ENCODE results near the gene PACSIN2. TPM values are rescaled to one million over a fixed set of nuclear protein-coding genes. Genes with fewer than 3 reads are reported as not detected.

Gene PACSIN2
- total and polyA plus RNA-seq, 10 of the 15 experiments (the other 5 are each of a cell fraction or from before 2014, with no cell fraction given), result 0.93 to 78.7 (median 46.8) TPM

- CTCF ChIA-PET, result no interaction called here
- H4K20me1 ChIP-seq (ENCODE audit: control insufficient read depth, insufficient read depth), result no peaks in the 10 kb centered on the region
- no peak overlapping the region for H3K4me2 ChIP-seq (ENCODE audit: control insufficient read depth, insufficient read depth)
- FAIRE-seq, result no peak
- POLR2A ChIA-PET, result interaction anchor here (1.0 kb wide), 1 partner anchor 12 kb away, joined by 3 read pairs; no protein-coding TSS in a partner anchor
- no peaks in the 10 kb centered on the region for H3K9me3 ChIP-seq (replicated peaks; ENCODE audit: control insufficient read depth, insufficient read depth, low read length)
- H3K79me2 ChIP-seq (ENCODE audit: control insufficient read depth, insufficient read depth, low read length), result peaks cover 51% of the 10 kb centered on the region
- H3K9ac ChIP-seq (ENCODE audit: control insufficient read depth, insufficient read depth, low read length), result no peak overlapping the region
- intact Hi-C loops (cut with micrococcal nuclease; ENCODE audit: unreplicated experiment), result no loop called here
- no peak for DNase-seq (ENCODE audit: low read depth, low spot score)
- no TSS peak for BruUV-seq (replicated peaks)
- TF ChIP-seq SMAD1 (IDR thresholded peaks at IDR 0.05; ENCODE audit: low read depth, partially characterized antibody), result no peak
- no peak for TF ChIP-seq CHD4 (IDR thresholded peaks at IDR 0.05)
- H3K27ac ChIP-seq (ENCODE audit: control insufficient read depth, insufficient read depth), result no peak overlapping the region
- in situ Hi-C loops (cut with MboI), result no loop called here
- RAD21 ChIA-PET (ENCODE audit: unreplicated experiment), result no interaction called here
- ATAC-seq, result no peak
- SMC1A ChIA-PET (ENCODE audit: uncharacterized antibody, unreplicated experiment), result no interaction called here
- H3K27me3 ChIP-seq (replicated peaks in 1 of 2; ENCODE audit: control insufficient read depth in 2 of 2, insufficient read depth in 2 of 2, low read length in 1 of 2), result no peaks in the 10 kb centered on the region
- no peak overlapping the region for H3K4me3 ChIP-seq
- H2AFZ ChIP-seq (ENCODE audit: control insufficient read depth, low read depth, low read length), result no peak overlapping the region
- peaks cover 6% of the 10 kb centered on the region for H3K4me1 ChIP-seq (ENCODE audit: control insufficient read depth, insufficient read depth, low read length)
- H3K36me3 ChIP-seq (ENCODE audit: control insufficient read depth in 2 of 2, insufficient read depth in 2 of 2, low read length in 1 of 2), result no peaks in the 10 kb centered on the region
These were observed 31.5 kb downstream of the PACSIN2 start for GRCh38 chr22:42983470-42983869.

GRCh38 chr22:42979606-42980005 lies 35.3 kb downstream of the PACSIN2 start:
- Histone ChIP-seq H3K27ac (ENCODE audit: control insufficient read depth, insufficient read depth) (no peak overlapping the region), H3K4me2 (ENCODE audit: control insufficient read depth, insufficient read depth) (no peak overlapping the region), H3K4me3 (no peak overlapping the region), H3K9me3 (replicated peaks; ENCODE audit: control insufficient read depth, insufficient read depth, low read length) (no peaks in the 10 kb centered on the region), H2AFZ (ENCODE audit: control insufficient read depth, low read depth, low read length) (no peak overlapping the region), H3K4me1 (ENCODE audit: control insufficient read depth, insufficient read depth, low read length) (peaks cover 25% of the 10 kb centered on the region), H3K36me3 (ENCODE audit: control insufficient read depth in 2 of 2, insufficient read depth in 2 of 2, low read length in 1 of 2) (no peaks in the 10 kb centered on the region), H3K9ac (ENCODE audit: control insufficient read depth, insufficient read depth, low read length) (no peak overlapping the region), H3K79me2 (ENCODE audit: control insufficient read depth, insufficient read depth, low read length) (peaks cover 58% of the 10 kb centered on the region), H3K27me3 (replicated peaks in 1 of 2; ENCODE audit: control insufficient read depth in 2 of 2, insufficient read depth in 2 of 2, low read length in 1 of 2) (no peaks in the 10 kb centered on the region), H4K20me1 (ENCODE audit: control insufficient read depth, insufficient read depth) (no peaks in the 10 kb centered on the region)
- no TSS peak for BruUV-seq (replicated peaks)
- CTCF ChIA-PET, result no interaction called here
- SMC1A ChIA-PET (ENCODE audit: uncharacterized antibody, unreplicated experiment), result no interaction called here
- POLR2A ChIA-PET, result interaction anchor here (0.6 kb wide), 1 partner anchor 226 kb away, joined by 5 read pairs; no protein-coding TSS in a partner anchor
- intact Hi-C loops (cut with micrococcal nuclease; ENCODE audit: unreplicated experiment) (no loop called here), in situ Hi-C loops (cut with MboI) (no loop called here)
- FAIRE-seq, result no peak
- no peak for TF ChIP-seq HDGF (IDR thresholded peaks at IDR 0.05)
- TF ChIP-seq HDAC2 (IDR thresholded peaks at IDR 0.05), result no peak
- no peak for TF ChIP-seq PAX5 (IDR thresholded peaks at IDR 0.05; ENCODE audit: borderline replicate concordance, low read depth, low read length)
- no peak for TF ChIP-seq FOXK2 (IDR thresholded peaks at IDR 0.05)
- TF ChIP-seq, protein P1, sequence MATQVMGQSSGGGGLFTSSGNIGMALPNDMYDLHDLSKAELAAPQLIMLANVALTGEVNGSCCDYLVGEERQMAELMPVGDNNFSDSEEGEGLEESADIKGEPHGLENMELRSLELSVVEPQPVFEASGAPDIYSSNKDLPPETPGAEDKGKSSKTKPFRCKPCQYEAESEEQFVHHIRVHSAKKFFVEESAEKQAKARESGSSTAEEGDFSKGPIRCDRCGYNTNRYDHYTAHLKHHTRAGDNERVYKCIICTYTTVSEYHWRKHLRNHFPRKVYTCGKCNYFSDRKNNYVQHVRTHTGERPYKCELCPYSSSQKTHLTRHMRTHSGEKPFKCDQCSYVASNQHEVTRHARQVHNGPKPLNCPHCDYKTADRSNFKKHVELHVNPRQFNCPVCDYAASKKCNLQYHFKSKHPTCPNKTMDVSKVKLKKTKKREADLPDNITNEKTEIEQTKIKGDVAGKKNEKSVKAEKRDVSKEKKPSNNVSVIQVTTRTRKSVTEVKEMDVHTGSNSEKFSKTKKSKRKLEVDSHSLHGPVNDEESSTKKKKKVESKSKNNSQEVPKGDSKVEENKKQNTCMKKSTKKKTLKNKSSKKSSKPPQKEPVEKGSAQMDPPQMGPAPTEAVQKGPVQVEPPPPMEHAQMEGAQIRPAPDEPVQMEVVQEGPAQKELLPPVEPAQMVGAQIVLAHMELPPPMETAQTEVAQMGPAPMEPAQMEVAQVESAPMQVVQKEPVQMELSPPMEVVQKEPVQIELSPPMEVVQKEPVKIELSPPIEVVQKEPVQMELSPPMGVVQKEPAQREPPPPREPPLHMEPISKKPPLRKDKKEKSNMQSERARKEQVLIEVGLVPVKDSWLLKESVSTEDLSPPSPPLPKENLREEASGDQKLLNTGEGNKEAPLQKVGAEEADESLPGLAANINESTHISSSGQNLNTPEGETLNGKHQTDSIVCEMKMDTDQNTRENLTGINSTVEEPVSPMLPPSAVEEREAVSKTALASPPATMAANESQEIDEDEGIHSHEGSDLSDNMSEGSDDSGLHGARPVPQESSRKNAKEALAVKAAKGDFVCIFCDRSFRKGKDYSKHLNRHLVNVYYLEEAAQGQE (IDR thresholded peaks at IDR 0.05; ENCODE audit: low read depth, low read length), result no peak
- no peak for TF ChIP-seq STAT1 (conservative IDR thresholded peaks at IDR 0.05)
- TF ChIP-seq, protein P2, sequence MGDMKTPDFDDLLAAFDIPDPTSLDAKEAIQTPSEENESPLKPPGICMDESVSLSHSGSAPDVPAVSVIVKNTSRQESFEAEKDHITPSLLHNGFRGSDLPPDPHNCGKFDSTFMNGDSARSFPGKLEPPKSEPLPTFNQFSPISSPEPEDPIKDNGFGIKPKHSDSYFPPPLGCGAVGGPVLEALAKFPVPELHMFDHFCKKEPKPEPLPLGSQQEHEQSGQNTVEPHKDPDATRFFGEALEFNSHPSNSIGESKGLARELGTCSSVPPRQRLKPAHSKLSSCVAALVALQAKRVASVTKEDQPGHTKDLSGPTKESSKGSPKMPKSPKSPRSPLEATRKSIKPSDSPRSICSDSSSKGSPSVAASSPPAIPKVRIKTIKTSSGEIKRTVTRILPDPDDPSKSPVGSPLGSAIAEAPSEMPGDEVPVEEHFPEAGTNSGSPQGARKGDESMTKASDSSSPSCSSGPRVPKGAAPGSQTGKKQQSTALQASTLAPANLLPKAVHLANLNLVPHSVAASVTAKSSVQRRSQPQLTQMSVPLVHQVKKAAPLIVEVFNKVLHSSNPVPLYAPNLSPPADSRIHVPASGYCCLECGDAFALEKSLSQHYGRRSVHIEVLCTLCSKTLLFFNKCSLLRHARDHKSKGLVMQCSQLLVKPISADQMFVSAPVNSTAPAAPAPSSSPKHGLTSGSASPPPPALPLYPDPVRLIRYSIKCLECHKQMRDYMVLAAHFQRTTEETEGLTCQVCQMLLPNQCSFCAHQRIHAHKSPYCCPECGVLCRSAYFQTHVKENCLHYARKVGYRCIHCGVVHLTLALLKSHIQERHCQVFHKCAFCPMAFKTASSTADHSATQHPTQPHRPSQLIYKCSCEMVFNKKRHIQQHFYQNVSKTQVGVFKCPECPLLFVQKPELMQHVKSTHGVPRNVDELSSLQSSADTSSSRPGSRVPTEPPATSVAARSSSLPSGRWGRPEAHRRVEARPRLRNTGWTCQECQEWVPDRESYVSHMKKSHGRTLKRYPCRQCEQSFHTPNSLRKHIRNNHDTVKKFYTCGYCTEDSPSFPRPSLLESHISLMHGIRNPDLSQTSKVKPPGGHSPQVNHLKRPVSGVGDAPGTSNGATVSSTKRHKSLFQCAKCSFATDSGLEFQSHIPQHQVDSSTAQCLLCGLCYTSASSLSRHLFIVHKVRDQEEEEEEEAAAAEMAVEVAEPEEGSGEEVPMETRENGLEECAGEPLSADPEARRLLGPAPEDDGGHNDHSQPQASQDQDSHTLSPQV (IDR thresholded peaks at IDR 0.05), result no peak
- no peak for TF ChIP-seq WRNIP1 (IDR thresholded peaks at IDR 0.05; ENCODE audit: borderline replicate concordance, low read depth, low read length)
- 72% methylated on average over 4 of the region's 4 CpGs for WGBS (ENCODE audit: insufficient coverage, insufficient replicate concordance, low lambda C conversion rate, missing lambda C conversion rate)
- no peak for ATAC-seq
- RAD21 ChIA-PET (ENCODE audit: unreplicated experiment), result no interaction called here
- no peak for DNase-seq (ENCODE audit: low read depth, low spot score)

Measured in GM12878 (cell line).